ENCODE data around the gene GRIP1.

The GRIP1 gene

DNA sequence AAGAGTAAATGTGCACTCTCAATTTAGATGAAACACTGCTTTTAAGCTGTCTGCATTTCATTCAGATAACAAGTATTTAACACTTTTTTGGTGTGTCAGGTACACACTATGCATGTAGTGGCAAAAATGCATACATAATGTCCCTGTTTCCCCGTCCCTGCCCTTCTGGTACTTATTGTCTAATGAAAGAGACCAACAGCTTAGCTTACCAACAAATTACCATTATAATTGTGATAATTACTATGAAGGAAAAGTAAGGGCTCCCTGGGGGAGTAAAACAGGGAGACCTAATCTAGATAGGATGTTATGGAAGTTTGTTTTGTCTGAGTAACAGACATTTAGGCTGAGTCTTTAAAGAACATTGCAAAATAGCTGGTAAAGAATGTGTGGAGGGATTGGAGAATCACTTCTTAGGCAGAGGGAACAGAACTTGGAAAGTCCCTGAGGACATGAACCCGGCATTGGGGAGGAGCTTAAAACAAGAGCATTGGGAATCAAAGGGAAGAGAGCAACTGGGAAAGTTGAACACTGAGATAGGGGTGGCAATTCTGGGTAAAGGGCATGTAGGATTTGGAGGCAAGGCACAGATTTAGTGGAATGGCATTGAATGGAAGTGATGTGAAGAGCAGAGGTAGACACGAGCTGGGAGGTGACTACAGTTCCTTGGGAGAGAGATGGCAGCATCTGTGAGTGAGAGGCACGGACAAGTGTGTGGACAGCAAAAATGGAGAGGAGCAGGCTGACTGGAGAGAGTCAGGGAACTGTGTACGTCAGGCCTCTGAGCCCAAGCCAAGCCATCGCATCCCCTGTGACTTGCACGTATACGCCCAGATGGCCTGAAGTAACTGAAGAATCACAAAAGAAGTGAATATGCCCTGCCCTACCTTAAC lies 181.6 kb downstream of the GRIP1 start:
- no peak for DNase-seq (ENCODE audit: low read depth in 2 of 2)
- TF ChIP-seq CTCF (IDR thresholded peaks at IDR 0.05; ENCODE audit: low read depth, low read length) = no peak
- H3K4me3 ChIP-seq (replicated peaks in 1 of 2; ENCODE audit: low read depth in 2 of 2, low read length in 2 of 2) = no peak overlapping the region

GRCh38 chr12:66496595-66496994 lies 182.3 kb downstream of the GRIP1 start:
- TF ChIP-seq CTCF (IDR thresholded peaks at IDR 0.05; ENCODE audit: low read depth, low read length) = no peak
- no peak for DNase-seq (ENCODE audit: low read depth in 2 of 2)
- H3K4me3 ChIP-seq (replicated peaks in 1 of 2; ENCODE audit: low read depth in 2 of 2, low read length in 2 of 2) = no peak overlapping the region

- H3K4me3 ChIP-seq (replicated peaks in 1 of 2; ENCODE audit: low read depth in 2 of 2, low read length in 2 of 2) = no peak overlapping the region
- DNase-seq (ENCODE audit: low read depth in 2 of 2) = no peak
- no peak for TF ChIP-seq CTCF (IDR thresholded peaks at IDR 0.05; ENCODE audit: low read depth, low read length)
Observed at GRCh38 chr12:66495709-66496108, 183.2 kb downstream of the GRIP1 start.

GRCh38 chr12:66493819-66494218 lies 185.1 kb downstream of the GRIP1 start:
- no peak overlapping the region for H3K4me3 ChIP-seq (replicated peaks in 1 of 2; ENCODE audit: low read depth in 2 of 2, low read length in 2 of 2)
- TF ChIP-seq CTCF (IDR thresholded peaks at IDR 0.05; ENCODE audit: low read depth, low read length) = no peak
- DNase-seq (ENCODE audit: low read depth in 2 of 2) = no peak

DNA sequence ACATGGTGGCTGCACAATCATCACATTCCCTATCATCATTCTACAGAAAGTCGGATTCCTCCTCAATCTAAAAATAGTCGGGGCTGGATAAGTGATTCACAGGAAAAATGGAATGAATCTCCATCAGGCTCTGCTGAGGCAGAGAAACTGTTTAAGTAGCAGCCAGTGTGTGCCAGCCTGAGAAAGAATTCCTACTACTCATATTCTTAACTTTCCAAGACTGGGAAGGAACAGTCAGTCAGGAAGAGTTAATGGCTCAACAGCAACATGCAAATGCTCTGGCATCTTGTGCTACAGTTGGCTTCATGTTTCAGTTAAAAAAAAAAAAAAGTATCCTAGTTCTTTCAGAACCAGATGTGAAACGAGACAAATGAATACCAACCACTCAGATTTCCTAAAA lies 187.0 kb downstream of the GRIP1 start:
- DNase-seq (ENCODE audit: low read depth in 2 of 2) = no peak
- H3K4me3 ChIP-seq (replicated peaks in 1 of 2; ENCODE audit: low read depth in 2 of 2, low read length in 2 of 2) = no peak overlapping the region
- no peak for TF ChIP-seq CTCF (IDR thresholded peaks at IDR 0.05; ENCODE audit: low read depth, low read length)

GRCh38 chr12:66482351-66483203 lies 196.3 kb downstream of the GRIP1 start:
- no peak for DNase-seq (ENCODE audit: low read depth in 2 of 2)
- TF ChIP-seq CTCF (IDR thresholded peaks at IDR 0.05; ENCODE audit: low read depth, low read length) = no peak
- no peak overlapping the region for H3K4me3 ChIP-seq (replicated peaks in 1 of 2; ENCODE audit: low read depth in 2 of 2, low read length in 2 of 2)

All from cardiac fibroblast (primary cell).